Tibial artery (tissue), 4 donors: Measurements from ENCODE around the gene KRT82.
"Not testable (repeated sequence)": the region's sequence is repeated elsewhere in the genome, so short reads cannot be mapped to it uniquely, and the experiment has no call there.

Experiments
- DNase-seq, 2 donors: peaks; one replicate each; pipeline ENCODE4 v3.0.0-alpha.2; 2019
- H3K27ac ChIP-seq, 2 donors: fragments of 200-600 bp; sonication (generic) in 1 of 2; 1 replicate in 1 of 2; 2 replicates in 1 of 2; pipeline ENCODE4 v1.5.1; 2018 to 2019; ENCODE audit warnings: mild to moderate bottlenecking in 1 of 2
- H3K27me3 ChIP-seq, 2 donors: fragments of 200-600 bp; sonication (generic) in 1 of 2; one replicate each; pipeline versions ENCODE4 v1.5.1 to v1.6.0; 2016 to 2019
- H3K36me3 ChIP-seq, 3 donors: fragments of 200-600 bp; sonication (generic) in 2 of 3; one replicate each; pipeline ENCODE4 v1.5.1; 2016 to 2019; ENCODE audit warnings: mild to moderate bottlenecking in 2 of 3
- H3K4me1 ChIP-seq, 4 donors: fragments of 200-600 bp; sonication (generic) in 2 of 4; 1 replicate in 3 of 4; 2 replicates in 1 of 4; pipeline ENCODE4 v1.5.1; 2016 to 2019
- H3K4me3 ChIP-seq, 2 donors: fragments of 200-600 bp; sonication (generic) in 1 of 2; 1 replicate in 1 of 2; 2 replicates in 1 of 2; pipeline ENCODE4 v1.5.1; 2018 to 2019; ENCODE audit warnings: mild to moderate bottlenecking in 2 of 2
- H3K9me3 ChIP-seq, 3 donors: fragments of 200-600 bp; sonication (generic) in 1 of 3; one replicate each; pipeline ENCODE4 v1.5.1; 2016 to 2019
- CTCF ChIP-seq, 2 experiments: fragments of 200-600 bp in 1 of 2; fragments of 450-650 bp in 1 of 2; IDR thresholded peaks; one replicate each; pipeline ENCODE4 v1.5.1; 2017 to 2019; ENCODE audit warnings: antibody characterized with exemption in 2 of 2, mild to moderate bottlenecking in 1 of 2, moderate library complexity in 1 of 2
- intact Hi-C: fragments of 100-400 bp; cut with DNase I; formaldehyde crosslinking; loops from one replicate; pipeline ENCODE4 v1.15.0; 2023; ENCODE audit warnings: low total_unique reads

KRT82 gene

GRCh38 chr12:52405922-52406385, at the start of gene KRT82:
Gene KRT82 (minus strand): TSS chr12:52406335. CDS start chr12:52406277, 58 bp downstream.
- TF ChIP-seq CTCF (IDR thresholded peaks at IDR 0.05) = no peak
- H3K27me3 ChIP-seq = peaks cover 0 to 15% of the 10 kb centered on the region in 2 donors
- intact Hi-C loops = no loop called here
- no peaks in the 10 kb centered on the region for H3K4me1 ChIP-seq
- H3K4me3 ChIP-seq = no peak within 1 kb of the TSS
- H3K27ac ChIP-seq = no peak within 1 kb of the TSS
- H3K9me3 ChIP-seq = no peaks in the 10 kb centered on the region
- no peak for DNase-seq
- no peaks in the 10 kb centered on the region for H3K36me3 ChIP-seq

GRCh38 chr12:52455821-52456220, 49.7 kb upstream of the KRT82 start:
- H3K9me3 ChIP-seq = no peaks in the 10 kb centered on the region
- H3K27me3 ChIP-seq = no peaks in the 10 kb centered on the region
- intact Hi-C loops = no loop called here
- no peaks in the 10 kb centered on the region for H3K36me3 ChIP-seq
- no peaks in the 10 kb centered on the region for H3K4me1 ChIP-seq
- TF ChIP-seq CTCF (IDR thresholded peaks at IDR 0.05) = no peak
- H3K4me3 ChIP-seq = no peak overlapping the region
- no peak overlapping the region for H3K27ac ChIP-seq
- no peak for DNase-seq

DNA sequence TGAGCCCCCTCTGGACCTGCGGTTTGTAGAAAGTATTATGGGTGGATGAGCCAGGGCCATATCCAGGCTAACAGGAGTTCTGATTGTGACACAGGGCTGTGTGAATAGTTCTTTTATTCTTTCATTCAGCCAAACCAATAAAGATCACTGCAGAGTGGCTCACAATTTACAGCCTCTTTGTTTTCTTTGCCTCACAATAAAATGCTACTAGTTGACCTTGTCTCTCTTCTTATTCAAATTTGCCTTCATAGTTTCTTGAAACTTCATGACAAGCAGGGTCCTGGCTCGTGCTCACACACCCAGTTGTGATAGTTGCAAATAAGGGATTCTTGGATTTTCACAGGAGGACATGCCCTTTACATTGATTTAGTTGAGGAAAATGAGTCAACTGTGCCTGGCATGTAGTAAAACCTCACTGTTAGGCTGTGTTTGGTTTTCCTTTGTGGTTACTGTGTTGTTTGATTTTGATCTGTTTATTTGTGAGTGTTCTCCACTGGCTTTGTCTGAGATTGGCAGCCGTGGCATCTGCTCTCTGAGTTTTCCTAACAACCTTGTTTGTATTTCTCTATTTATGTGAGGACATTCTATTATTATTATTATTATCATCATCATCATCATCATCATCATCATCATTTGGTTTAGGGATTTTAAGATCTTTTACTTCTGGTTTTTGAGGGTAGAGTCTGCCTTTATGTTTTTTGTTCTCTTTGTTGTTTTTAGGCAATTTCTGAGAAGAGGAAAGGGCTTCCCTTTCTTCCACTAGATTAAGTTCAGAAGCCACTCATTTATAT, 48.5 kb upstream of the KRT82 start:
- DNase-seq = no peak
- intact Hi-C loops = no loop called here

GRCh38 chr12:52452101-52452500, 46.0 kb upstream of the KRT82 start, which contains the start of gene KRT6B:
Gene KRT6B (minus strand): TSS chr12:52452146. CDS start chr12:52452078, 68 bp downstream.
- Histone ChIP-seq H3K27ac (no peak within 1 kb of the TSS), H3K4me1 (no peaks in the 10 kb centered on the region), H3K4me3 (no peak within 1 kb of the TSS), H3K27me3 (peaks cover 0 to 4% of the 10 kb centered on the region in 2 donors), H3K36me3 (no peaks in the 10 kb centered on the region), H3K9me3 (no peaks in the 10 kb centered on the region)
- intact Hi-C loops = no loop called here
- no peak for TF ChIP-seq CTCF (IDR thresholded peaks at IDR 0.05)
- DNase-seq = no peak

More for the DNA sequence above, 48.5 kb upstream of the KRT82 start:
- TF ChIP-seq CTCF (IDR thresholded peaks at IDR 0.05) = no peak
- Histone ChIP-seq H3K4me1 (no peaks in the 10 kb centered on the region), H3K4me3 (no peak overlapping the region), H3K9me3 (no peaks in the 10 kb centered on the region), H3K27me3 (no peaks in the 10 kb centered on the region), H3K36me3 (no peaks in the 10 kb centered on the region), H3K27ac (no peak overlapping the region)

DNA sequence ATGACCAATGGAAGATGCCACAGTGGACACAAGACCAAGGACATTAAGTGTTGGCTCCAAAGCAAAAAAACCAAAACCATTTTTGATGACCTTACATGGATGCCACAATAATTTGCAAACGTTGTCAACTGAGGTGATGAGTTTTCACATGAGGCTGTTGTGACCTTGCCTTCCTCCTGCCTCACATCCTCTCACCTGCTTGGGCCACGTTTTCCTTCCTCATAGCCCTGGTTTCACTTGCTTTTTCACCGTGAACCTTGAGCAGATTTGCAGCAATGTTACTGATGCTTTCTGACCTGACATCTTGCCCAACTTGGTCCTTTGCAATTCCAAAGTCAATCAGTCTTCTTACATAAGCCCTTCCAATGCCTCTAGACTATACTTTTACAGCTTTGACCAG, 42.1 kb upstream of the KRT82 start:
- Histone ChIP-seq H3K27ac (no peak overlapping the region), H3K27me3 (peaks cover 0 to 6% of the 10 kb centered on the region in 2 donors), H3K36me3 (no peaks in the 10 kb centered on the region), H3K9me3 (no peaks in the 10 kb centered on the region), H3K4me3 (no peak overlapping the region), H3K4me1 (no peaks in the 10 kb centered on the region)
- intact Hi-C loops = no loop called here
- no peak for TF ChIP-seq CTCF (IDR thresholded peaks at IDR 0.05)
- no peak for DNase-seq

DNA sequence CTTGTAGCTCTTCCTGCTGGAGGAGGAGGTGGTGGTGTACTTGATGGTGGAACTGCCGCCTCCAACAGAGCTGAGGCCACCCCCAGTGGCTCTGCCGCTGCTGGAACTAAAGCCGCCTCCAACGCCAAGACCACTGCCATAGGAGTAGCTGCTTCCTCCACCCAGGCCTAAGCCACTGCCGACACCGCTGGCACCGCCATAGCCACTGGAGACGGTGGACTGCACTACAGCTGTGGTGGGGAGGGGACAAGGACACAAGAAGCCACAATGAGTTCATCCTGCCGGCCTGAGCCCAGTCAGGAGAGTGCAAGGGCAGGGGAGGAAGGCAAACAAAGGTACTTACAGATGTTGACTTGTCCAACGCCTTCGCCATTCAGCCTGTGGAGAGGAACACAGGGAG, 41.1 kb upstream of the KRT82 start:
- intact Hi-C loops, H3K27ac ChIP-seq, H3K9me3 ChIP-seq, H3K4me3 ChIP-seq, H3K27me3 ChIP-seq, H3K36me3 ChIP-seq, DNase-seq, H3K4me1 ChIP-seq: not testable (repeated sequence)
